Mesothelial cell of epicardium (in vitro differentiated cells): ENCODE results near the gene SMAP1. TPM values are rescaled to one million over a fixed set of nuclear protein-coding genes. Genes with fewer than 3 reads are reported as not detected.

Experiments
- DNase-seq, 2 experiments: peaks; one replicate each; pipeline ENCODE4 v3.0.0; 2021; ENCODE audit warnings: low spot score in 2 of 2; ENCODE audit not compliant: unreplicated experiment in 2 of 2
- H3K27ac Mint-ChIP-seq: 2 replicates; pipeline ENCODE4 v1.8.0; 2021; ENCODE audit warnings: mixed read lengths
- H3K27me3 Mint-ChIP-seq: 2 replicates; pipeline ENCODE4 v1.8.0; 2021; ENCODE audit warnings: low read depth, mixed read lengths
- H3K36me3 Mint-ChIP-seq: 2 replicates; pipeline ENCODE4 v1.8.0; 2021; ENCODE audit warnings: mixed read lengths
- H3K4me1 Mint-ChIP-seq: 2 replicates; pipeline ENCODE4 v1.8.0; 2021; ENCODE audit warnings: mixed read lengths
- H3K4me3 Mint-ChIP-seq: 2 replicates; pipeline ENCODE4 v1.8.0; 2021; ENCODE audit warnings: mild to moderate bottlenecking, moderate library complexity, mixed read lengths
- H3K9me3 Mint-ChIP-seq: 2 replicates; pipeline ENCODE4 v1.8.0; 2021; ENCODE audit warnings: mixed read lengths
- total RNA-seq: library from RNA; stranded (reverse); gene quantifications from 3 replicates; pipeline ENCODE4 v1.2.1, GENCODE V29; 2021
- TF ChIP-seq, protein P1 (sequence below): fragments of 200-600 bp; sonication (generic); IDR thresholded peaks from one replicate; pipeline ENCODE4 v1.5.0; 2021; ENCODE audit warnings: antibody characterized with exemption; ENCODE audit not compliant: unreplicated experiment

SMAP1 gene
- total RNA-seq, 1 donor from 2014 or later: 25.7 TPM

DNA sequence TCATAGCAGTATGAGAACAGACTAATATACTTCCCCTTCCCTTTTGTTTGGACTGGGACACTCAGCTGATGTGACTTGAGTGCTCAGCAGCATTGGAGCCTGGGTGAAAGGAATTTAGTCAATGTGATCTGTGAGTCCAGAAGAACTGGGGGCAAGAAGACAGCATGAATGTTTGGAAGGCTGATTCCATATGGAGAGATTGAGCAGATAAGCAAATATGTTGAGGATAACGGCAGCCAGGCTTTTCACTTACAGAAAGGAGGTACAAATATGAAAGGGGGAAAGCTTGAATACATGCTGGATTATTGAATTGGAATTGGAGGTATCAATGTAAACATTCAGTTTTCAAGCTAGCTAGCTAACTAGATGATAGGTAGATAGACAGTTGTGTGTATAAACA, 37.8 kb upstream of the SMAP1 start:
- no peaks in the 10 kb centered on the region for H3K36me3 Mint-ChIP-seq
- H3K27ac Mint-ChIP-seq: no peak overlapping the region
- no peaks in the 10 kb centered on the region for H3K27me3 Mint-ChIP-seq
- no peak for DNase-seq
- TF ChIP-seq, protein P1, sequence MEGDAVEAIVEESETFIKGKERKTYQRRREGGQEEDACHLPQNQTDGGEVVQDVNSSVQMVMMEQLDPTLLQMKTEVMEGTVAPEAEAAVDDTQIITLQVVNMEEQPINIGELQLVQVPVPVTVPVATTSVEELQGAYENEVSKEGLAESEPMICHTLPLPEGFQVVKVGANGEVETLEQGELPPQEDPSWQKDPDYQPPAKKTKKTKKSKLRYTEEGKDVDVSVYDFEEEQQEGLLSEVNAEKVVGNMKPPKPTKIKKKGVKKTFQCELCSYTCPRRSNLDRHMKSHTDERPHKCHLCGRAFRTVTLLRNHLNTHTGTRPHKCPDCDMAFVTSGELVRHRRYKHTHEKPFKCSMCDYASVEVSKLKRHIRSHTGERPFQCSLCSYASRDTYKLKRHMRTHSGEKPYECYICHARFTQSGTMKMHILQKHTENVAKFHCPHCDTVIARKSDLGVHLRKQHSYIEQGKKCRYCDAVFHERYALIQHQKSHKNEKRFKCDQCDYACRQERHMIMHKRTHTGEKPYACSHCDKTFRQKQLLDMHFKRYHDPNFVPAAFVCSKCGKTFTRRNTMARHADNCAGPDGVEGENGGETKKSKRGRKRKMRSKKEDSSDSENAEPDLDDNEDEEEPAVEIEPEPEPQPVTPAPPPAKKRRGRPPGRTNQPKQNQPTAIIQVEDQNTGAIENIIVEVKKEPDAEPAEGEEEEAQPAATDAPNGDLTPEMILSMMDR: no peak
- no peaks in the 10 kb centered on the region for H3K4me1 Mint-ChIP-seq
- H3K4me3 Mint-ChIP-seq: no peak overlapping the region
- no peaks in the 10 kb centered on the region for H3K9me3 Mint-ChIP-seq

DNA sequence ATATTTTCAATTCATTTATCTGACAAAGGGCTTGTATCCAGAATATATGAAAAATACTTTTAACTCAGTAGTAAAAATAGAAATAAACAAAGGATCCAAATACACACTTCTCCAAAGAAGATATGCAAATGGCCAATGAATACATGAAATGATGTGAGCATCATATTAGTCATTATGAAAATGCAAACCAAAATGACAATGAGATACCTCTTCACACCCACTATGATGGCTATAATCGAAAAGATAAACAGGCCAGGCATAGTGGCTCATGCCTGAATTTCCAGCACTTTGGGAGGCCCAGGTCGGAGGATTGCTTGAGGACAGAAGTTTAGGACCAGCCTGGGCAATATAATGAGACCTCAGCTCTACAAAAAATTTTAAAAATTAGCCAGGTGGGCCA, 33.8 kb upstream of the SMAP1 start:
- no peaks in the 10 kb centered on the region for H3K36me3 Mint-ChIP-seq
- no peak overlapping the region for H3K27ac Mint-ChIP-seq
- no peak overlapping the region for H3K4me3 Mint-ChIP-seq
- no peaks in the 10 kb centered on the region for H3K9me3 Mint-ChIP-seq
- DNase-seq: no peak
- H3K27me3 Mint-ChIP-seq: no peaks in the 10 kb centered on the region
- H3K4me1 Mint-ChIP-seq: no peaks in the 10 kb centered on the region
- TF ChIP-seq, protein P1: no peak

DNA sequence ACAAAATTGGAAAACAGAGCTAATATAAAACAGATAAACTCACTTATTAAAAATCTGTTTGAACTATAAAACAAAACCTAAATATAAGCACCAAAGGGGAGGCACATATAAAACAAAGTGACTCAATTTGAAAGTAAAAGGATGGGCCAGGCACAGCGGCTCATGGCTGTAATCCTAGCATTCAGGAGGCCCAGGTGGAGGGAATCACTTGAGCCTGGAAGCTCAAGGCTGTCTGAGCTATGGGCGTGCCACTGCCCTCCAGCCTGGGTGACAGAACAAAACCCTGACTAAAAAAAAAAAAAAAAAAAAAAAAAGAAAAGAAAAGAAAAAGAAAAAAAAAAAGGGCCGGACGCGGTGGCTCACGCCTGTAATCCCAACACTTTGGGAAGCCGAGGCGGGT, 31.1 kb upstream of the SMAP1 start:
- no peaks in the 10 kb centered on the region for H3K9me3 Mint-ChIP-seq
- H3K27me3 Mint-ChIP-seq: no peaks in the 10 kb centered on the region
- TF ChIP-seq, protein P1: no peak
- no peak overlapping the region for H3K4me3 Mint-ChIP-seq
- no peak for DNase-seq
- H3K4me1 Mint-ChIP-seq: no peaks in the 10 kb centered on the region
- no peak overlapping the region for H3K27ac Mint-ChIP-seq
- H3K36me3 Mint-ChIP-seq: no peaks in the 10 kb centered on the region

DNA sequence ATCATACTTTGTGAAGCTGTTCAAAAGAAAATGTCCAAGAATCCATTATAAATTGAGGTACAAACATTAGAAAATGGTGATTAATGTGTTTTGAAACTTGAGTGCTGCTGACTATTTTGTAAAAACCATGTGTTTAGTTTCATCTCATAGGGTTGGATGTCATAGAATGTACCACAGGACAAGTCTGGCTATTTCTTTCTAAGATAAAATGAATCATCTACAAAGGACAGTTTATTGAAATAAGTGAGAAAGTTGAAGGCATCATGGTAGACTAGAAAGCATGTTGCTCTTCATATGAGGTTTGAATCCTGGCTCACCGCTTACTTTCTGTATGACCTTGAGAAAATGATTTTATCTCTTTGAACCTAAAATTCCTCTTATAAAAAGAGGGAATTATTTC, 29.2 kb upstream of the SMAP1 start:
- TF ChIP-seq, protein P1: no peak
- DNase-seq: no peak
- Mint-ChIP-seq H3K4me3 (no peak overlapping the region), H3K36me3 (no peaks in the 10 kb centered on the region), H3K27me3 (no peaks in the 10 kb centered on the region), H3K27ac (no peak overlapping the region), H3K9me3 (no peaks in the 10 kb centered on the region), H3K4me1 (no peaks in the 10 kb centered on the region)

DNA sequence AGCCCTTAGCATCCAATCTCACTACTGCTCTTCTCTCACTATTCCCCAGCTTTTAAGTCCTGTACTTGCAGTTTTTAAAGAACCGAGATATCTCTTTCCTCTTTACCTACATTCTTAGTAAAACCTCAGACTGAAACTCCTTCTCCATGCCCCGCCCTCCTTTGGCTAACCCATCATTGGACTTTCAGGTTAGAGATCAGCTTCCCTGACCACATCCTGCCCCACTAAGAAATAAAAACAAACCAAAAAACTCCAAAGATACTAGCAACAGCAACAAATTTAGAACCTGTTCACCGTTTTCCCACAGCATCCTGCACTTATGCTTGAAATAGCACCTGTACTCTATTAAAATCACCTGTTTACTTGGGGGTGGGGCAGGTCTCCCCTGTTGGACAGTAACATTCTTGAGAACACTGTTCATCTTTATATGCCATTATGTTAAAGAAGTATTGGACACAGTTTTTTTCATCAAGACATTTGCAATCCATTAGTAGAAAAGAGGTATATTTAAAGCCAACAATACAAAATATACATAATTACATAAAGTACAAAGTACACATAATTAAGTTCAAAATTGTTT, 16.3 kb upstream of the SMAP1 start:
- H3K27ac Mint-ChIP-seq: no peak overlapping the region
- H3K9me3 Mint-ChIP-seq: no peaks in the 10 kb centered on the region
- TF ChIP-seq, protein P1: no peak
- H3K36me3 Mint-ChIP-seq: no peaks in the 10 kb centered on the region
- no peak for DNase-seq
- no peak overlapping the region for H3K4me3 Mint-ChIP-seq
- H3K4me1 Mint-ChIP-seq: no peaks in the 10 kb centered on the region
- no peaks in the 10 kb centered on the region for H3K27me3 Mint-ChIP-seq

DNA sequence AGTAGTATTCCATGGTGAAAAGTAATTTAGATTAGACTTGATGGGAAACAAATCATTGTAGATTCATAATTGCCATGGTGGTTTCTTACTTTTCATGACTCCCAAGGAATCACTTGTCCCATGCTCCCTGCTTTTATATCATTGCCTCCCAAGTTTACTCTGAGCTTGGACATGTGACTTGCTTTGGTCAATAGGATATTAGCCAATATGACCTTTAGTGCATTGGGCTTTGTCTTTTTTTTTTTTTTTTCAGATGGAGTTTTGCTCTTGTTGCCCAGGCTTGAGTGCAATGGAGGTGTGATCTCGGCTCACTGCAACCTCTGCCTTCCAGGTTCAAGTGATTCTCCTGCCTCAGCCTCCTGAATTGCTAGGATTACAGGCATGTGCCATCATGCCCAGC, 15.5 kb upstream of the SMAP1 start:
- H3K4me1 Mint-ChIP-seq: no peaks in the 10 kb centered on the region
- no peaks in the 10 kb centered on the region for H3K36me3 Mint-ChIP-seq
- no peak overlapping the region for H3K4me3 Mint-ChIP-seq
- H3K27me3 Mint-ChIP-seq: no peaks in the 10 kb centered on the region
- no peaks in the 10 kb centered on the region for H3K9me3 Mint-ChIP-seq
- TF ChIP-seq, protein P1: no peak
- H3K27ac Mint-ChIP-seq: no peak overlapping the region
- no peak for DNase-seq
